Astrocyte (in vitro differentiated cells and primary cell): ENCODE results near the gene CTNND2.

Experiments used
- EZH2 ChIP-seq: IDR thresholded peaks from 2 replicates; pipeline ENCODE4 v1.6.1; 2012; ENCODE audit warnings: mild to moderate bottlenecking, low read length, inconsistent platforms; ENCODE audit not compliant: insufficient read depth
- TF ChIP-seq, protein P1 (sequence below): IDR thresholded peaks from 2 replicates; pipeline ENCODE4 v1.5.1; 2011; ENCODE audit warnings: low read depth, mild to moderate bottlenecking, inconsistent platforms, low read length, moderate library complexity; ENCODE audit not compliant: insufficient read depth

DNA sequence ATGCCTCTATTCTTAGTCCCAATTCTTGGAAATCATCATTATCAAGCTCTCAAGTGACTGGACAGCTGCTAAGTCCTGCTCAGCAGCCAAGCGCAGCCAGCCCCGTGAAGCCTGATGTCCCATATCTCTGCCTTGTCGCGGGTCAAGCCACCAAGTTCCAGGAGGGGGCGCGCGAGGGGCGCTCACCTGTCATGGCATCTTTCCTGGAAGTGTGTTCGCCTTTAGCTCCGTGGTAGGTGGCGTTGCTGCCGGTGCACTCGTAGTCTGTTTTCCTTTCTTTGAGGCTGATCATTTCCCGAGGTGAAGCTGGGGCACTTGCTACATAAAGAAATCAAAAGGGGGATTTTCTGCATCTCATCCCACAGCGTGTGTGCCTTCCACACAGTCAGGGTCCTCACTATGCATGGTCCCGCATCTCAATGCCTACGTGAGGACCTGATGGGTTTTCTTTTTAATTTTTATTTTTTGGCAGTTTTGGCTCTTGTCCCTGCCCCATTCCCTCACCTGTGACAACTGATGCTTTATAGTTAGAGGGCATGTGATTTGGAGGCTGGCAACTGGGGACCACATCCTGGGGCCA lies 916.2 kb downstream of the CTNND2 start:
- TF ChIP-seq, protein P1, sequence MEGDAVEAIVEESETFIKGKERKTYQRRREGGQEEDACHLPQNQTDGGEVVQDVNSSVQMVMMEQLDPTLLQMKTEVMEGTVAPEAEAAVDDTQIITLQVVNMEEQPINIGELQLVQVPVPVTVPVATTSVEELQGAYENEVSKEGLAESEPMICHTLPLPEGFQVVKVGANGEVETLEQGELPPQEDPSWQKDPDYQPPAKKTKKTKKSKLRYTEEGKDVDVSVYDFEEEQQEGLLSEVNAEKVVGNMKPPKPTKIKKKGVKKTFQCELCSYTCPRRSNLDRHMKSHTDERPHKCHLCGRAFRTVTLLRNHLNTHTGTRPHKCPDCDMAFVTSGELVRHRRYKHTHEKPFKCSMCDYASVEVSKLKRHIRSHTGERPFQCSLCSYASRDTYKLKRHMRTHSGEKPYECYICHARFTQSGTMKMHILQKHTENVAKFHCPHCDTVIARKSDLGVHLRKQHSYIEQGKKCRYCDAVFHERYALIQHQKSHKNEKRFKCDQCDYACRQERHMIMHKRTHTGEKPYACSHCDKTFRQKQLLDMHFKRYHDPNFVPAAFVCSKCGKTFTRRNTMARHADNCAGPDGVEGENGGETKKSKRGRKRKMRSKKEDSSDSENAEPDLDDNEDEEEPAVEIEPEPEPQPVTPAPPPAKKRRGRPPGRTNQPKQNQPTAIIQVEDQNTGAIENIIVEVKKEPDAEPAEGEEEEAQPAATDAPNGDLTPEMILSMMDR: peak; percentile 43
- no peak for TF ChIP-seq EZH2
